ENCODE measurements around the gene SF3B6.

The SF3B6 gene

DNA sequence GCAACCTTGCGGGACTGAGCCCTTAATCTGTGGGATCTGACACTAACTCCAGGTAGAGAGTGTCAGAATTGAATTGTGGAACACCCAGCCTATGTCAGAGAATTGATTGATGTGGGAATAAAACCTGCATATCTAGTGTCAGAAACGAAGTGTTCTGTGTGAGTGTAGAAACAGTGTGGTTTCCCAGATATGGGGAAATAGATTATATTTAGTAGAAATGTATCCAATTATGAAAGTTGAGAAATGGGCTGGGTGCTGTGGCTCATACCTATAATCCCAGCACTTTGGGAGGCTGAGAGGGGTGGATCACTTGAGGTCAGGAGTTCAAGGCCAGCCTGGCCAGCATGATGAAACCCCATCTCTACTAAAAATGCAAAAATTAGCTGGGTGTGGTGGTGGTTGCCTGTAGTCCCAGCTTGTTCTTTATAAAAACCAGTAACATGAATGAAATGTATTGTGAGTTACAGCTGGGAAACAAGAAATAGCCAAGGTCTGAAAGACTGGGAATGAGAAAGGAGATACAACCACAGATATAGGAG lies 12.8 kb upstream of the SF3B6 start:
- no peak for DNase-seq

DNA sequence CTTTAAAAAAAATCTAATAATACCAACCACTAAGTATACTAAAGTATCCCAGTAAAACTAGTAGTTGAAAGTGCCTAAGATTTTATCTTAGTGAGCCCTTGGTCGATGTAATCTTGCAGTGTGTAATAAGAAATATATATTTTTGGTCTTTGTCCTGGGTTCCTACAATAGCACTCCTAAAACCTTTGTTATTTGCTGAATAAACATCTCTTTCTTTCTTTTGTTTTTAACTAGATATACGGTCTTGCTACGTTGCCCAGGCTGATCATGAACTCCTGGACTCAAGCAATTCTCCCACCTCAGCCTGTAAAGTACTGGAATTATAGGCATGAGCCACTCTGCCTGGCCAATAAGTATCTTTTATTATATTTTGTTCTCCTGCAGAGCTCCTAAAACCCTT lies 10.9 kb upstream of the SF3B6 start:
- no peak for DNase-seq

DNA sequence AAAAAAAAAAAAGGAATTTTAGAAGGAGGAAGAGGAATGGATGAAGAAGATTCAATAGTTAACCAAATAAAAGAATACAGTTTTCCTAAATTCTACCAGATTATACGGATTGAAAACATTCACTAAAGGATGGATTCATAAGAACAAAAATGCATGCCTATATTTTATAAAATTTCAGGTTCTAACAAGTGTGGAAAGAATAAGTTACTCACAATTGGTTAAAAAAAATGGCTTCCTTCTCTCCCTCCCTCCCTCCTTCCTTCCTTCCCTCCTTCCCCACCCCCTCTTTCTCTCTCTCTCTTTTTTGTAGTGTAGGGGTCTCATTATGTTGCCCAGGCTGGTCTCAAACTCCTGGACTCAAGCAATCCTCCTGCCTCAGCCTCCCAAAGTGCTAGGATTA lies 10.1 kb upstream of the SF3B6 start:
- no peak for DNase-seq

- DNase-seq: no peak
Observed at GRCh38 chr2:24085200-24085489, 9.0 kb upstream of the SF3B6 start.

DNA sequence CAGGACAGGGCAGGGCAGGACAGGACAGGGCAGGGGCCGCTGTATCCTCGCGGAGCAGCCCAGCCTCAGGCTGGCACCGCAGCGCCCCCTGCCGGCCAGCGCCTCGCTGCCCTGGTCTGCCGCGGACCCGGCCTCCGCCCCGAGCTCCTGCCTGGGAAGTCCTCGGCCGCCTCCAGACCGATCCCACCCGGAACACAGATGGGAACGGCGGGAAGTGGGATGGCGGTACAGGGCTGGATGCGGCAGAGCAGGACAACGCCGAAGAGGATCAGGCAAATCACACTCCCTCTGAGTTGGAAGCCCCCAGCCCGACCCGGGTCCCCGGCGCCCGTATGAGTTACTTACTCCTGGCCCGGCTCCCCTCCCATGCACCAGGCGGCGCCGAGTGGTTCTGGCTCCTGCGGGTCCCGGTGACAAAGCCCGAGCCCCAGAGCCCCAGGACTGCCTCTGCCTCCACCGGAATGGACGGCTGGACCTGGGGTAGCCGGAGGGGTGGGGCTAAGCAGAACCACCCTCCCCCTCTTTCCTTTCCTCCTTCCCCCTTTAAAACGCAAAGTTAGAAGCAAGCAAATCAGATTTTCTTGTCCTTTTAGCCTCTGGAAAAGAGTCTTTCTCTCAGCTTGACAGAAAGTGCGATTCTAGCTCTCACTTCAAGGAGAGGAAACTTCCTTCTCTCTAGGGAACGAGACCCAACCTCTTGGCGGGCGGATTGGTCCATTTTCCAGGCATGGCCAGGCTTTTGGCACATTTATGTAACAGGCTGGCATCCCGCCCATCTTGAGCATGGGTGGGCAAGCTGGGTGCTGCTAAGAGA lies 8.5 kb upstream of the SF3B6 start, which contains the start of gene TP53I3:
TSS of gene TP53I3 (minus strand) at position 449 of the 814 bp plus-strand sequence. CDS start 508 bp downstream, outside the sequence.
- peak; percentile 76 to 82 for DNase-seq

DNA sequence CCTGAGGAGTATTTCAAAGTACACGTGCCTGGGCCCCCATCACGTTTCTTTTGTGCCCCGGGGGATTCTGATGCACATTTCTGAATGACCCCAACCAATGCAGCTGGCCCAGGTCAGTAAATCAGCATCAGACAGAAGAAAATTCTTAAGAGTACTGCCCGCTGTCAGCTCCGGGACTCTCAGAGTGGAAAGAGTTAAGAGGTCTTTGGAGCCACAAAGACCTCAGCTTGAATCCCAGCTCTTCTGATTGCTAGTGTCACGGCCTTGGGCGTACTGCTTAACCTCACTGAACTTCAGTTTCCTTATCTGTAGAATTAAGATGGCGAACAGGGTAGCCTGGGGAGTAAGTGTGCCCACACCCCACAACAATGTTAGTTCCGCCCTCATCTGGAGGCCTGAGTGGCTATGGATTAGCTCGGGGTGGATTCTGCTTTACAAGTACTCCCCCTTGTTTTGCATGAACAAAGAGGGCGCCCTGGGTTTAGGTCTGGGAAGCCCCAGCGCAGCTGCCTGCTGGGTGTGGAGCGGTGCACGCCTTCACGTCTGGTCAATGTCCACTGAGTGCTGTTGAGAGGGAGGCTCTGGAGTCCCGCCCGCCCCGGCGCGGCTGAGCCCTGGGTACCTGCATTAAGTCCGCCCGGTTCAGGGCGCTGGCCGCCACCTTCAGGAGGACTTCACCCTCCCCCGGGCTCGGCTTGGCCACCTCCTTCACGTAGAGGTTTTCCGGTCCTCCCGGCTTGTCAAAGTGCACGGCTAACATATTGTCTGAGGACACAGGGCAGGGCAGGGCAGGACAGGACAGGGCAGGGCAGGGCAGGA lies 7.7 kb upstream of the SF3B6 start:
- DNase-seq: peak; percentile 56 to 68

DNA sequence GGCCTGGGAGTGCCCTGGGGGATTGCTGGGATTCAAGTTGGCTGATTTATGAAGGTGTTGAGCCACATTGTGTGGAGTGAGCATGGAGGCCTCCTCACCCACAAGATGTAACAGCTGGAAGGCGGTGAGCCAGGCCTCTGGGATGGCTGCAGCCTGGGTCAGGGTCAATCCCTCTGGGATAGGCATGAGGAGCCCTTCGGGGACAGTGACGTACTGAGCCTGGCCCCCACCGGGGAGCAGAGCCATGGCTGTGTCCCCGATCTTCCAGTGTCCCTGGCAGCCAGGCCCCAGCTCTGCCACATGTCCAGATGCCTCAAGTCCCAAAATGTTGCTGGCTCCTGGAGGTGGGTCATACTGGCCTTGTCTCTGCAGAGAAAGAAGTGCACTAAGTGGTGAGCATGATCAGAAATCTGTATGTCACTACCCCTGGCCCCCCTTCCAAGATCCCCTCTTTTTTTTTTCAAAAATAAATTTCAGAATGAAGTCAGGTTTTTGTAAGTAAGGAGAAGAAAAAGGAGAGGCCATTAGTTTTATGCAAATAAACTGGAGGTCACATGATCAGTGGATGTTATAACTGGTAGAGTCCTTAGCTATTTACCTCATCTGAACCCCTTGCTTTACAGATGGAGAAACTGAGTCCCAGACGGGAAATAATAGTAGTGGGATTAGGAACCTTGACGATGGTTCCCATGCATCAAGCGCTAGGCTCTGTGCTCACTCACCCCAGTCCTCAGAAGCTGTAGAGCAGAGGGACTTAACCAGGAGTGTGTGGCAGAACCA lies 6.9 kb upstream of the SF3B6 start:
- no peak for DNase-seq

DNA sequence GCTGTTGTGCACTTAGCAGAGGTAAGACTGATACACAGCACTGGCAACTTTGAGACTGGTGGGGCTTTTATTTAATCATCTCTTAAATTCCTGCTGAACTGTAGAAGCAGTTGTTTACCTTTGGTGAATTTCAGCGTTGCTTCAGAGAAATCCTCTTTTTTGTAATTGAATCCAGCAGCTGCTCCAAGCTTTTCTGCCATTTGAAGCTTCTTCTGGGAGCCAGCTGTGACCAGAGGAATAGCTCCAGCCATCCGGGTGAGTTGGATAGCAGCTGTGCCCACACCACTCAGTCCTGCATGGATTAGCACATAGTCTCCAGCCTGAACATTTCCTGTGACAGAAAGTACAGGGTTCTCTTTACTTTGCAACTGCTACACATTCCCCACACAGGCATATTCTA lies 4.6 kb upstream of the SF3B6 start:
- DNase-seq: no peak

GRCh38 chr2:24077879-24078278 lies 1.8 kb upstream of the SF3B6 start:
- DNase-seq: no peak

DNA sequence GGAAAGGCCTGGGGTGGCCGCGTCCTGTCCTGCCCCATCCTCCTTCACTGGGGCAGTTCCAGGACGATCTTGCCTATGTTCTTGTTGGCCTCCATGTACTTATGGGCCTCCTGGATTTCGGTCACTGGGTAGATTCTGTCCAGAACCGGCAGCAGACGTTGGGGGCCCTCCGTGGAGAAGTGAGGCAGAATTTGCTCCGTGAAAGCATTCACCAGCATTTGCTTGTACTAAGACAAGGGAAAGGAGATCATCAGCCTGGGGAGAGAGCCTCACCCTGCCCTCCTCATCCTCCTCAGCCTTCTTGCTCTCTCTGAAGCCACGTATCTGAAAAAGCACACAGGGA lies 1.4 kb upstream of the SF3B6 start:
- no peak for DNase-seq

DNA sequence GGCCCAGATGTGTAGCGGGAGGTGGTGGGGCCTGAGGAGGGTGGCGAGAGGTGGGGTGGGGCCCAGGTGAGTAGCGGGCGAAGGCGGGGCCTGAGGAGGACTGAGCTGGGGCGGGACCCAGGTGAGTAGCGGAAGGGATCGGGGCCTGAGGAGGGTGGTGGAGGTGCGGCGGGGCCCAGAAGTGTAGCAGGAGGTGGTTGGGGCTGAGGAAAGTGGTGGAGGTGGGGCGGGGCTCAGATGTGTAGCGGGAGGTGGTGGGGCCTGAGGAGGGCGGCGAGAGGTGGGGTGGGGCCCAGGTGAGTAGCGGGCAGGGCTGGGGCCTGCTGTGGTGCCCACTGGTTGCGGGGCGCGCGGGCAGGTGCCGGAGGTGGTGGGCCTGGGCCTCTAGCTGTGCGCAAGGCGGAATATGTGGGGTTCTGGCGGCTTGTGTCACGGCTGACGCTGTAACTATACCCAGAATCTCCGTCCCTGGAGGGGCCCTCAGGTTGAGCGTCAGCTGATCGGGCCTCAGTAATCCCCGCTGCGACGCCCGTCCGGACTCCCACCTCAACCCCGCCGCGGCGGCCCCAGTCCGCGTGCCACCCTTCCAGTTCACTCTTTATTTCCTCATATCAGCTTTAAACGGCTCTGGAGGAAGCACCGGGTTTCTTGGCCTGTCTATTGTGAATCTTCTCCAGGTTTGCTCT lies 866 bp upstream of the SF3B6 start:
- peak in 1 of 2 donors; percentile 29 for DNase-seq

- no peak for DNase-seq
Observed at GRCh38 chr2:24075259-24075658, 867 bp downstream of the SF3B6 start.

DNA sequence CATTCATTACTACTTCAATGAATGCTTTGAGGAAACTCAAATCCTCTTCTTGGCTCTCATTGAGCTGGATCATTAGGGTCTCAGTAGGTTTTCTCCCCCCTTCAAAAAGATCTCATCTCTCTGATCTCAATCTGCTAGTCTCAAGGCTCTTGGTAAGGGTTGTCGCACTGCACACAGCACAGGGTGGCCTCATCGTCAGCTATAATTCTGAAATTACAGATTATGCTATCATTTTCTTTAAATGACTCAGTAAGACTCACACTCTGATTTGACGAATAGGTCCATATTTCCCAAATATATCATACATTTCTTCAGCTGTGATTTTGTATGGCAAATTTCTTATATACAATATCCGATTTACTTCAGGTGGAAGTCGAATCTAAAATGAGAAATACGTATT lies 2.3 kb downstream of the SF3B6 start:
- no peak for DNase-seq

DNA sequence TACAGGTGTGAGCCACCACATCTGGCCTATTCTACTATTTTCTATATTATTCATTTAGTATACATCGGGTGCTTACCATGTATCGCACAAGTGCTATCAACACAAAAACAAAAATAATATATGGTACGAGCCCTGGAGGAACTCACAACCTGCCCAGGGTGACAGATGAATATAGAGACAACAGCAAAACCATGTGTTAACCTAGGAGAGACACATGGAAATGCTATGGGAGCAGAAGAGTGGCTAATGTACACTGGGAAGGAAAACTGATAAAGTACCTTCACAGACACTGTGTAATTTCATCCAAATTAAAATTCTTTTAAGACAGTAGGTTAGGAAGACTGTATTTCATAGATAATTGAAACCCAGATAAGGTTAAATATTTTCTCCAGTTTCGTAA lies 3.9 kb downstream of the SF3B6 start:
- DNase-seq: no peak

GRCh38 chr2:24065341-24065740 lies 10.8 kb downstream of the SF3B6 start:
- no peak for DNase-seq

DNA sequence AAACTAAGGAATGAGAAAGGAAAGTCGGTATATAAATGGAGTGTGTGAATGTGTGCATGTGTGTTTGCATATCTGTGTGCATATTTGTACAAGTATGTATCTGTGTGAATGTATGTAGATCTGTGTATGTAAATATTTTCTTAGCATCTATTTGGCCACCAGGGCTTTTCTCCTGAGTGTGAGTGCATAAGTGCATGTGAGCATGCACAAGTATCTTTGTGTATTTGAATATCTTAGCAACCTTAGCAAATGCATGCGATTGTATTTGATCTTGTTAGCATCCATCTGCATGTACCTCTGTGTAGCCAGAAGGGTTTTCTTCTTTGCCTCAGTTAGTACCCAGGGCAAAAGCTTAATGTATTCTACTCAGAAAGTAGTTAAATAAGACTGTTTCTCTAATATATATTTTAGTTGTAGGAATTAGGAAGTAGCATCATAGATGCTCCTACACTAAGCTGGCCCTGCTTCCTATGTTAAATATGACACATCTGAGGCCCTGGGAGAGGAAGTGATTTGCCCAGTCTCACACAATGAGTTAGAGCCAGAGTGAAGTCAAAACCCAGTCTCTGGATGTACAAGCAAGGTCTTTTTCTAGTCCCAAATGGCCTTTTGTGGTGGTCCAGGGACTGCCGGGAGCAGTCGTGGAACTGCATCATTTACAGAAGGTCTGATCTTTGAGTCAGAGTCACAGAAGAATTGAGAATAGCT lies 17.4 kb downstream of the SF3B6 start:
- no peak for DNase-seq

GRCh38 chr2:24055750-24056149 lies 20.4 kb downstream of the SF3B6 start:
- no peak for DNase-seq

DNA sequence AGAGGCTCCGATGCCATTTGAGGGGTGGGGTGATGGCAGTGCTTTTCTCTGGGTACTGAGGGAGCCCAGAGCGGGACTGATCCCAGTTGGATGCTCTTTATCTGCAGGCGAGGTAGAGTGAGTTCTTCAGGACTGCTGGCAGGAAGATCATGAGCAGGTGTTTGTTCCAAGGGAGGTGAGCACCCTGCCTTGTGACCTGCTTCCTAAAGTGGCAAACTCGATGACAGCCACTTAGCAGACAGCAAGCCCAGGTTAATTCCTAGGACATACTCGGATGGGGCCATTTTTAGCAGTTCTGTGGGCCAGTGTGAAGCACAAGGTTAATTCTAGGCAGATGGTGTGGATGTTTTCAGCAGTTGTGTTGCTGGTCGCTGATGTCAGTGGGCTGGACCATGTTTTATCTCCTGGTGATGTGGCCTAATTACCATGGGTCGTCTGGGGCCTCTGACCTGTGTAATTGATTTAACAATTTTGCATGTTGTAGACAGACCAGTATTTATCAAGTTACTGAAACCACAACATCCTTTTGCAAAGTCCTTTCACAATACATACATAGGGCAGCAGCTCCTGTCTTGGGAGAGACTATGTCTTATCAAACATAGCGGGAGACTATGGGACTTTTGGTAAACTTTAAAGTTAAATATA lies 21.6 kb downstream of the SF3B6 start:
- no peak for DNase-seq

DNA sequence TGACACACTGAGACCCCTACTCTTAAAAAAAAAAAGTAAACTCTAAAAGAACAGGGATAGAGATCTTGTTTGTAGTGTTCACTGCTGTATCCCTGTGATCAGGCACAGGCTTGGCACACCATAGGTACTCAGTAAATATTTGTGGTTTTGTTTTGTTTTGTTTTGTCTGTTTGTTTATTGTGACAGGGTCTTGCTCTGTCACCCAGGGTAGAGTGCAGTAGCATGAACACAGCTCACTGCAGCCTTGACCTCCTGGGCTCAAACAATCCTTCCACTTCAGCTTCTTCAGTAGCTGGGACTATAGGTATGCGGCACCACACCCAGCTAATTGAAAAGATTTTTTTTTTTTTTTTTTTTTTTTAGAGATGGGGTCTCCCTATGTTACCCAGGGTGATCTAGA lies 23.2 kb downstream of the SF3B6 start:
- DNase-seq: no peak

DNA sequence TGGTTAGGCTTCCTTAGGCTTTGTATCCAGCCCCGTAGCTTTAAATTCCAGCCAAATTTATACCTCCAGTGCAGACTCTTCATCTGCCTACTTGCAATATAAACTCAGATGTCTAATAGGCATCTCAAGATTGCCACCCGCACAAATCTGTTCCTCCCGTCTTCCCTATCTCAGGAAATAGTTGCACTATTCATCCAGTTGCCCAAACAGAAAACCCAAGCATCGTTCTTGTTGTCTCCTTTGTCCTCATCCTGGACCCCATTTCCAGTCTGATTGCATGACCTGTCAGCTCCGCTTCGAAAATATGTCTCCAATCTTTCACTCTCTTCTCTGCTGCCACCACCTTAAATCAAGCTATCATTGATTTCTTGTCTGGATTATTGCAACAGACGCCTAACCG lies 24.3 kb downstream of the SF3B6 start:
- DNase-seq: no peak

All from CD4-positive, alpha-beta T cell treated with Interferon alpha-2 for 1 hour (primary cell).